Measurements from ENCODE around the gene PRRG2.

Gene PRRG2

DNA sequence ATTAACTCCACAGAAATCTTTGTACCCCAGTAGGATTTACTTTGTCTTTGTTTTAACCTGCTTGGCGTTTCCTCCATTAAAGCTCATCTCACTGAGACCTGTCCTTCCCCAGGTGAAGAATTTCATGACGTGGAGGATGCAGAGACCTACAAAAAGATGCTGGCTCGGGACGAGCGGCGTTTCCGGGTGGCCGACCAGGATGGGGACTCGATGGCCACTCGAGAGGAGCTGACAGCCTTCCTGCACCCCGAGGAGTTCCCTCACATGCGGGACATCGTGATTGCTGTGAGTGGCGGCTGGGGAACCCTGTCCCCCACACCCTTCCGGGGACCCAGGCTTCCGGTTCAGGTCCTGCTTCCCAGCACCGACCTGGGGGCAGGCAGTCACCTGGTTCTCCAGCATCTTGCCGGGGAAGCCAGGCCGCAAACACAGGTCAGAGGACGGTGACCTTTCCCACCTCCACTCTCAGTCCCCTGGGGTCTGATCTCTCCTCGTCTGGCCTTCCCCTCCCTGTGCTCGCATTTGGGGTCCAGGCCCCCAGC, 44.1 kb upstream of the PRRG2 start:
- Histone ChIP-seq H3K4me2 (ENCODE audit: low read length) (no peak overlapping the region), H3K27me3 (ENCODE audit: control insufficient read depth, low read length) (peaks cover 16% of the 10 kb centered on the region), H3K9me3 (ENCODE audit: control insufficient read depth, insufficient read depth, low read length) (no peaks in the 10 kb centered on the region), H3K9me2 (replicated peaks; ENCODE audit: control insufficient read depth, low read length) (no peaks in the 10 kb centered on the region), H3K36me3 (ENCODE audit: control insufficient read depth, low read length) (no peaks in the 10 kb centered on the region), H3K4me1 (ENCODE audit: control insufficient read depth, low read length) (peaks cover 33% of the 10 kb centered on the region), H4K20me1 (ENCODE audit: control insufficient read depth, insufficient read depth, low read depth, low read length) (no peaks in the 10 kb centered on the region), H3K4me3 (ENCODE audit: low read length) (no peak overlapping the region), H3K79me2 (ENCODE audit: control insufficient read depth, low read length) (no peaks in the 10 kb centered on the region), H3F3A (ENCODE audit: control insufficient read depth, insufficient read depth) (peaks cover 5% of the 10 kb centered on the region; the same call in 1 of the 2 replicates), H3K27ac (ENCODE audit: low read depth, low read length) (no peak overlapping the region)
- TF ChIP-seq, protein P1, sequence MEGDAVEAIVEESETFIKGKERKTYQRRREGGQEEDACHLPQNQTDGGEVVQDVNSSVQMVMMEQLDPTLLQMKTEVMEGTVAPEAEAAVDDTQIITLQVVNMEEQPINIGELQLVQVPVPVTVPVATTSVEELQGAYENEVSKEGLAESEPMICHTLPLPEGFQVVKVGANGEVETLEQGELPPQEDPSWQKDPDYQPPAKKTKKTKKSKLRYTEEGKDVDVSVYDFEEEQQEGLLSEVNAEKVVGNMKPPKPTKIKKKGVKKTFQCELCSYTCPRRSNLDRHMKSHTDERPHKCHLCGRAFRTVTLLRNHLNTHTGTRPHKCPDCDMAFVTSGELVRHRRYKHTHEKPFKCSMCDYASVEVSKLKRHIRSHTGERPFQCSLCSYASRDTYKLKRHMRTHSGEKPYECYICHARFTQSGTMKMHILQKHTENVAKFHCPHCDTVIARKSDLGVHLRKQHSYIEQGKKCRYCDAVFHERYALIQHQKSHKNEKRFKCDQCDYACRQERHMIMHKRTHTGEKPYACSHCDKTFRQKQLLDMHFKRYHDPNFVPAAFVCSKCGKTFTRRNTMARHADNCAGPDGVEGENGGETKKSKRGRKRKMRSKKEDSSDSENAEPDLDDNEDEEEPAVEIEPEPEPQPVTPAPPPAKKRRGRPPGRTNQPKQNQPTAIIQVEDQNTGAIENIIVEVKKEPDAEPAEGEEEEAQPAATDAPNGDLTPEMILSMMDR (IDR thresholded peaks at IDR 0.05; ENCODE audit: low read depth, low read length, poor library complexity, severe bottlenecking), result no peak
- no peak for TF ChIP-seq EZH2phosphoT487 (IDR thresholded peaks at IDR 0.05; ENCODE audit: borderline replicate concordance, low read length)

DNA sequence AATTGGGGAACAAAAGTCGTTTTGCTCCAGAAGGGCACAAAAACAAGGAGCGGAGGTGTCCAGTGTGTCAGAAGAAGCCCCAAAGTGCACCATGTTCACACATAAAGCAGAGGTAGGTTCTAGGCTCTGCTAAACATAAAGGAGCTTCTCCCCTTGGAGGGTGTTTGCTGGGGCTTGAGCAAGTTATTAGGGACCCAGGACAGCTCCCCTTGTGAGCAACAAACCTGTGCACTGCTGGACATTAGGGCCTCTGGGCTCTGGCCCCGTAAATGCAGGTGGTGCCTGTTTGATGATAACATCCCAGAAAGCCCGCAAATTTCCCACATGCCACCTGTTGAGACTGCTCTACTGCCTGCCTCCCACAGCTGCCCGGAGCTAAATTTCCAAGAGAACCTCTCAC, 42.5 kb upstream of the PRRG2 start:
- Histone ChIP-seq H3K36me3 (ENCODE audit: control insufficient read depth, low read length) (no peaks in the 10 kb centered on the region), H3K4me1 (ENCODE audit: control insufficient read depth, low read length) (peaks cover 25% of the 10 kb centered on the region), H3K27ac (ENCODE audit: low read depth, low read length) (no peak overlapping the region), H3K79me2 (ENCODE audit: control insufficient read depth, low read length) (no peaks in the 10 kb centered on the region), H3K4me3 (ENCODE audit: low read length) (no peak overlapping the region), H3F3A (ENCODE audit: control insufficient read depth, insufficient read depth) (peaks cover 5% of the 10 kb centered on the region; the same call in 1 of the 2 replicates), H3K9me3 (ENCODE audit: control insufficient read depth, insufficient read depth, low read length) (no peaks in the 10 kb centered on the region), H4K20me1 (ENCODE audit: control insufficient read depth, insufficient read depth, low read depth, low read length) (no peaks in the 10 kb centered on the region), H3K27me3 (ENCODE audit: control insufficient read depth, low read length) (peaks cover 11% of the 10 kb centered on the region), H3K4me2 (ENCODE audit: low read length) (no peak overlapping the region; the same call in 1 of the 2 replicates), H3K9me2 (replicated peaks; ENCODE audit: control insufficient read depth, low read length) (no peaks in the 10 kb centered on the region)
- TF ChIP-seq EZH2phosphoT487 (IDR thresholded peaks at IDR 0.05; ENCODE audit: borderline replicate concordance, low read length), result no peak

DNA sequence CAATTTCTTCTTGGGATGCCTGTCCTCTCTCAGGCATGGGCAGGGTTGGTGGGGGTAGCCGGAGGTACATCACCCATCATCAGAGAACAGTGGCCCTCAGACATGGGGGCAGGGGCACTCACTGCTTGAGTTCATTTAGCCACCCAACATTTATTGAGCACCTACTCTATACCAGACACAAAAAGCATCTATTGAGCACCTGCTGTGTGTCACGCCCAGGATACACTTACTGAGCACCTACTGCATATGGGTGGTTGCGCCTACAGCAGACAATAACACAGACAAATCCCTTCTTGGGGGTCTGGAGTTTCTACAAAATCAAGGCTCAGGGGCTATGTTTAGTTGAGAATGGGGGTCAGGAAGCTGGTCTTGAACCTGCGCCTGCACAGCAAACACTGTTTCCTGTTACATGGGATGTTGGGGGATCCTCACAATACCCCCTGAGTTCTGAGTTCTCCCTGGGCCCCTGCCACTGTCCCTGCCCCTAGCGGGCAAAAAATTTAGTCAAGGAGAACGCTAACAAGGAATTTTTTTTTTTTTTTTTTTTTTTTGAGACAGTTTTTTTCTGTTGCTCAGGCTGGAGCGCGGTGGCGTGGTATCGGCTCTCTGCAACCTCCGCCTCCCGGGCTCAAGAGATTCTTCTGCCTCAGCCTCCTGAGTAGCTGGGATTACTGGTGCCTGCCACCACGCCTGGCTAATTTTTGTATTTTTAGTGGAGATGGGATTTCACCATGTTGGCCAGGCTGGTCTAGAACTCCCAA, 41.7 kb upstream of the PRRG2 start:
- no peaks in the 10 kb centered on the region for H3K36me3 ChIP-seq (ENCODE audit: control insufficient read depth, low read length)
- H3K27me3 ChIP-seq (ENCODE audit: control insufficient read depth, low read length), result peaks cover 11% of the 10 kb centered on the region
- TF ChIP-seq EZH2phosphoT487 (IDR thresholded peaks at IDR 0.05; ENCODE audit: borderline replicate concordance, low read length), result no peak

DNA sequence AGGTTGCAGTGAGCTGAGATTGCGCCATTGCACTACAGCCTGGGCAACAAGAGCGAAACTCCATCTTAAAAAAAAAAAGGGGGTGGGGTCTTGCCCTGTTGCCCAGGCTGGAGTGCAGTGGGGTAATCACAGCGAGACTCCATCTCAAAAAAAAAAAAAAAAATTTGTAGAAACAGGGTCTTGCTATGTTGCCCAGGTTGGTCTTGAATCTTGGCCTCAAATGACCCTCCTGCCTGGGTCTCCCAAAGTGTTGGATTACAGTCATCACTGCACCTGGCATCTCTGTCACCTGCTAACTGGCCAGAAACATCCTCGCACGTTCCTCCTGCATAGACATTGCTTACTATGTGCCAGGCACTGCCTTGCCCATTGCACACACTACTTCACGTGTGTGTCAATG, 39.2 kb upstream of the PRRG2 start:
- H3K36me3 ChIP-seq (ENCODE audit: control insufficient read depth, low read length), result no peaks in the 10 kb centered on the region
- TF ChIP-seq EZH2phosphoT487 (IDR thresholded peaks at IDR 0.05; ENCODE audit: borderline replicate concordance, low read length), result no peak
- TF ChIP-seq, protein P1 (IDR thresholded peaks at IDR 0.05; ENCODE audit: low read depth, low read length, poor library complexity, severe bottlenecking), result no peak
- H3K27ac ChIP-seq (ENCODE audit: low read depth, low read length), result no peak overlapping the region
- peaks cover 13% of the 10 kb centered on the region for H3K4me1 ChIP-seq (ENCODE audit: control insufficient read depth, low read length)
- H3K9me3 ChIP-seq (ENCODE audit: control insufficient read depth, insufficient read depth, low read length), result no peaks in the 10 kb centered on the region
- no peak overlapping the region for H3K4me3 ChIP-seq (ENCODE audit: low read length)
- no peaks in the 10 kb centered on the region for H3K79me2 ChIP-seq (ENCODE audit: control insufficient read depth, low read length)
- H3K9me2 ChIP-seq (replicated peaks; ENCODE audit: control insufficient read depth, low read length), result no peaks in the 10 kb centered on the region
- no peaks in the 10 kb centered on the region for H3K27me3 ChIP-seq (ENCODE audit: control insufficient read depth, low read length)
- H4K20me1 ChIP-seq (ENCODE audit: control insufficient read depth, insufficient read depth, low read depth, low read length), result no peaks in the 10 kb centered on the region
- no peaks in the 10 kb centered on the region for H3F3A ChIP-seq (ENCODE audit: control insufficient read depth, insufficient read depth)
- no peak overlapping the region for H3K4me2 ChIP-seq (ENCODE audit: low read length)

More for the DNA sequence above, 41.7 kb upstream of the PRRG2 start:
- Histone ChIP-seq H3K9me2 (replicated peaks; ENCODE audit: control insufficient read depth, low read length) (no peaks in the 10 kb centered on the region), H3K4me3 (ENCODE audit: low read length) (no peak overlapping the region), H3K27ac (ENCODE audit: low read depth, low read length) (no peak overlapping the region), H3K4me2 (ENCODE audit: low read length) (no peak overlapping the region), H3K9me3 (ENCODE audit: control insufficient read depth, insufficient read depth, low read length) (no peaks in the 10 kb centered on the region), H3K4me1 (ENCODE audit: control insufficient read depth, low read length) (peaks cover 20% of the 10 kb centered on the region), H3K79me2 (ENCODE audit: control insufficient read depth, low read length) (no peaks in the 10 kb centered on the region), H4K20me1 (ENCODE audit: control insufficient read depth, insufficient read depth, low read depth, low read length) (no peaks in the 10 kb centered on the region), H3F3A (ENCODE audit: control insufficient read depth, insufficient read depth) (peaks cover 5% of the 10 kb centered on the region; the same call in 1 of the 2 replicates)

Measured in DOHH2 (cell line).